ENCODE results near the gene OTOL1.

OTOL1 gene

GRCh38 chr3:161531930-161532329, 35.3 kb downstream of the OTOL1 start:
- no peak for TF ChIP-seq CTCF (conservative IDR thresholded peaks at IDR 0.05)
- no peak for TF ChIP-seq ZFX (IDR thresholded peaks at IDR 0.05)
- no peak overlapping the region for H3K27ac ChIP-seq

- no peak for TF ChIP-seq CTCF (conservative IDR thresholded peaks at IDR 0.05)
- no peak for TF ChIP-seq ZFX (IDR thresholded peaks at IDR 0.05)
- H3K27ac ChIP-seq, result no peak overlapping the region
Observed at GRCh38 chr3:161540594-161540993, 44.0 kb downstream of the OTOL1 start.

GRCh38 chr3:161545824-161546223, 49.2 kb downstream of the OTOL1 start:
- no peak overlapping the region for H3K27ac ChIP-seq
- TF ChIP-seq ZFX (IDR thresholded peaks at IDR 0.05) (no peak), CTCF (conservative IDR thresholded peaks at IDR 0.05) (no peak)

GRCh38 chr3:161548301-161548700, 51.7 kb downstream of the OTOL1 start:
- no peak for TF ChIP-seq CTCF (conservative IDR thresholded peaks at IDR 0.05)
- no peak for TF ChIP-seq ZFX (IDR thresholded peaks at IDR 0.05)

GRCh38 chr3:161549261-161549660, 52.7 kb downstream of the OTOL1 start:
- no peak overlapping the region for H3K27ac ChIP-seq
- TF ChIP-seq ZFX (IDR thresholded peaks at IDR 0.05) (no peak), CTCF (conservative IDR thresholded peaks at IDR 0.05) (no peak)

More at GRCh38 chr3:161548301-161548700, 51.7 kb downstream of the OTOL1 start:
- no peak overlapping the region for H3K27ac ChIP-seq

GRCh38 chr3:161550491-161551195, 54.0 kb downstream of the OTOL1 start:
- H3K27ac ChIP-seq, result no peak overlapping the region
- TF ChIP-seq ZFX (IDR thresholded peaks at IDR 0.05) (no peak), CTCF (conservative IDR thresholded peaks at IDR 0.05) (no peak)

GRCh38 chr3:161551697-161552096, 55.1 kb downstream of the OTOL1 start:
- no peak overlapping the region for H3K27ac ChIP-seq
- TF ChIP-seq CTCF (conservative IDR thresholded peaks at IDR 0.05) (no peak), ZFX (IDR thresholded peaks at IDR 0.05) (no peak)

Measured in C4-2B (cell line).